Activated T-cell treated with anti-CD3 and anti-CD28 coated beads for 24 hours (primary cell): Measurements from ENCODE around the gene ZNF384.

Experiments
- DNase-seq: peaks from one replicate; pipeline ENCODE4 v3.0.0-alpha.2; 2020; ENCODE audit warnings: low read depth

Gene ZNF384

GRCh38 chr12:6620885-6621274, 68.3 kb downstream of the ZNF384 start:
- DNase-seq: no peak

- DNase-seq: no peak
These were observed 68.9 kb downstream of the ZNF384 start for GRCh38 chr12:6620137-6620884.

- no peak for DNase-seq
These were observed 70.5 kb downstream of the ZNF384 start for GRCh38 chr12:6618483-6619225.
